ENCODE measurements around the gene SAFB. TPM values are rescaled to one million over a fixed set of nuclear protein-coding genes. Genes with fewer than 3 reads are reported as not detected.

SAFB gene
- total RNA-seq, 4 donors from 2014 or later = 46.3 to 181 (median 63.7) TPM

- Histone ChIP-seq H3K27ac (no peak overlapping the region), H3K36me3 (peaks cover 74% of the 10 kb centered on the region), H3K9me3 (no peaks in the 10 kb centered on the region), H3K4me1 (peaks cover 18% of the 10 kb centered on the region), H3K4me3 (no peak overlapping the region), H3K27me3 (no peaks in the 10 kb centered on the region)
- DNase-seq (ENCODE audit: low spot score in 2 of 2) = no peak
- TF ChIP-seq POLR2A (IDR thresholded peaks at IDR 0.05) (no peak), CTCF (IDR thresholded peaks at IDR 0.05) (no peak)
- WGBS = 70% methylated on average over 10 of the region's 10 CpGs
Measured at GRCh38 chr19:5588441-5588840, 34.4 kb upstream of the SAFB start.

GRCh38 chr19:5588906-5589676, 33.8 kb upstream of the SAFB start:
- no peaks in the 10 kb centered on the region for H3K27me3 ChIP-seq
- 77% methylated on average over 3 of the region's 30 CpGs for WGBS
- no peak for TF ChIP-seq EP300 (IDR thresholded peaks at IDR 0.05)
- no peak for TF ChIP-seq CTCF (IDR thresholded peaks at IDR 0.05)
- no peak for TF ChIP-seq POLR2AphosphoS5 (IDR thresholded peaks at IDR 0.05)
- no peak for TF ChIP-seq POLR2A (IDR thresholded peaks at IDR 0.05)
- no peak overlapping the region for H3K27ac ChIP-seq
- no peak overlapping the region for H3K4me3 ChIP-seq
- no peaks in the 10 kb centered on the region for H3K9me3 ChIP-seq
- DNase-seq (ENCODE audit: low spot score in 2 of 2) = no peak
- H3K36me3 ChIP-seq = peaks cover 77% of the 10 kb centered on the region
- peaks cover 18% of the 10 kb centered on the region for H3K4me1 ChIP-seq

- TF ChIP-seq POLR2AphosphoS5 (IDR thresholded peaks at IDR 0.05) = no peak
- TF ChIP-seq EP300 (IDR thresholded peaks at IDR 0.05) = no peak
- TF ChIP-seq POLR2A (IDR thresholded peaks at IDR 0.05) = no peak
- TF ChIP-seq CTCF (IDR thresholded peaks at IDR 0.05) = no peak
- H3K27me3 ChIP-seq = no peaks in the 10 kb centered on the region
- 93% methylated on average over 14 of the region's 22 CpGs for WGBS
- peaks cover 15% of the 10 kb centered on the region for H3K4me1 ChIP-seq
- H3K36me3 ChIP-seq = peaks cover 90% of the 10 kb centered on the region
- H3K4me3 ChIP-seq = no peak overlapping the region
- H3K9me3 ChIP-seq = no peaks in the 10 kb centered on the region
- DNase-seq (ENCODE audit: low spot score in 2 of 2) = no peak
- H3K27ac ChIP-seq = no peak overlapping the region
Measured at GRCh38 chr19:5590151-5590864, 32.6 kb upstream of the SAFB start.

GRCh38 chr19:5590865-5591154, 32.1 kb upstream of the SAFB start:
- Histone ChIP-seq H3K9me3 (no peaks in the 10 kb centered on the region), H3K4me1 (peaks cover 10% of the 10 kb centered on the region), H3K36me3 (peaks cover 95% of the 10 kb centered on the region), H3K4me3 (no peak overlapping the region), H3K27ac (no peak overlapping the region), H3K27me3 (no peaks in the 10 kb centered on the region)
- DNase-seq (ENCODE audit: low spot score in 2 of 2) = no peak
- 93% methylated on average over 7 of the region's 9 CpGs for WGBS
- TF ChIP-seq POLR2AphosphoS5 (IDR thresholded peaks at IDR 0.05) = no peak
- TF ChIP-seq CTCF (IDR thresholded peaks at IDR 0.05) = no peak
- no peak for TF ChIP-seq EP300 (IDR thresholded peaks at IDR 0.05)
- no peak for TF ChIP-seq POLR2A (IDR thresholded peaks at IDR 0.05)

- no peak for TF ChIP-seq CTCF (IDR thresholded peaks at IDR 0.05)
- no peak for TF ChIP-seq POLR2A (IDR thresholded peaks at IDR 0.05)
- TF ChIP-seq EP300 (IDR thresholded peaks at IDR 0.05) = no peak
- TF ChIP-seq POLR2AphosphoS5 (IDR thresholded peaks at IDR 0.05) = no peak
- 94% methylated on average over 17 of the region's 17 CpGs for WGBS
- Histone ChIP-seq H3K36me3 (peaks cover 100% of the 10 kb centered on the region), H3K9me3 (no peaks in the 10 kb centered on the region), H3K4me1 (peaks cover 3% of the 10 kb centered on the region), H3K27me3 (no peaks in the 10 kb centered on the region), H3K4me3 (no peak overlapping the region), H3K27ac (no peak overlapping the region)
- DNase-seq (ENCODE audit: low spot score in 2 of 2) = no peak
Measured at GRCh38 chr19:5591476-5591875, 31.4 kb upstream of the SAFB start.
